Activated naive CD8-positive, alpha-beta T cell treated with anti-CD3 and anti-CD28 coated beads, Interleukin-2, amount 10 ng/mL, durations not matched to agents 7 days and 5 days (primary cell): ENCODE results near the gene ZIM2. TPM values are rescaled to one million over a fixed set of nuclear protein-coding genes. Genes with fewer than 3 reads are reported as not detected.
A peak's percentile ranks its signal among the peaks of the same experiment; 100 is the strongest.

Source experiments
- ATAC-seq: fragments of 150-1000 bp; cut with Tn5 transposase; one replicate; pipeline ENCODE4 v1.10.0; 2021; ENCODE audit warnings: low read depth, moderate library complexity
- POLR2A ChIA-PET: fragments of 350-600 bp; sonication (Branson Sonifier 250); formaldehyde crosslinking; loops from one replicate; lab custom pipeline; 2021; ENCODE audit warnings: antibody characterized with exemption; lab: Charles Lee
- DNase-seq: peaks from one replicate; pipeline ENCODE4 v3.0.0; 2021
- H3K27ac Mint-ChIP-seq: one replicate; pipeline ENCODE4 v1.8.0; 2022; ENCODE audit warnings: mild to moderate bottlenecking, mixed read lengths
- H3K27me3 Mint-ChIP-seq: one replicate; pipeline ENCODE4 v1.8.0; 2022; ENCODE audit warnings: mild to moderate bottlenecking, moderate library complexity, mixed read lengths
- H3K36me3 Mint-ChIP-seq: one replicate; pipeline ENCODE4 v1.8.0; 2021; ENCODE audit warnings: mild to moderate bottlenecking, mixed read lengths
- H3K4me1 Mint-ChIP-seq: one replicate; pipeline ENCODE4 v1.8.0; 2021; ENCODE audit warnings: mixed read lengths
- H3K4me3 Mint-ChIP-seq: one replicate; pipeline ENCODE4 v1.8.0; 2022; ENCODE audit warnings: mild to moderate bottlenecking, moderate library complexity, mixed read lengths
- H3K9me3 Mint-ChIP-seq: one replicate; pipeline ENCODE4 v1.8.0; 2021; ENCODE audit warnings: mixed read lengths
- total RNA-seq, 2 experiments: library from RNA; stranded (reverse); gene quantifications; one replicate each; pipeline ENCODE4 v1.2.3, GENCODE V29; 2021

The ZIM2 gene
- total RNA-seq, 2 experiments from 2014 or later = not detected

GRCh38 chr19:56835401-56835800, 5.1 kb downstream of the ZIM2 start:
- Mint-ChIP-seq H3K9me3 (peaks cover 35% of the 10 kb centered on the region), H3K27ac (peak overlapping the region; percentile 53), H3K27me3 (no peaks in the 10 kb centered on the region), H3K4me3 (no peak overlapping the region), H3K36me3 (peaks cover 4% of the 10 kb centered on the region), H3K4me1 (peaks cover 2% of the 10 kb centered on the region)
- POLR2A ChIA-PET = no interaction called here
- ATAC-seq (no peak), DNase-seq (no peak)

DNA sequence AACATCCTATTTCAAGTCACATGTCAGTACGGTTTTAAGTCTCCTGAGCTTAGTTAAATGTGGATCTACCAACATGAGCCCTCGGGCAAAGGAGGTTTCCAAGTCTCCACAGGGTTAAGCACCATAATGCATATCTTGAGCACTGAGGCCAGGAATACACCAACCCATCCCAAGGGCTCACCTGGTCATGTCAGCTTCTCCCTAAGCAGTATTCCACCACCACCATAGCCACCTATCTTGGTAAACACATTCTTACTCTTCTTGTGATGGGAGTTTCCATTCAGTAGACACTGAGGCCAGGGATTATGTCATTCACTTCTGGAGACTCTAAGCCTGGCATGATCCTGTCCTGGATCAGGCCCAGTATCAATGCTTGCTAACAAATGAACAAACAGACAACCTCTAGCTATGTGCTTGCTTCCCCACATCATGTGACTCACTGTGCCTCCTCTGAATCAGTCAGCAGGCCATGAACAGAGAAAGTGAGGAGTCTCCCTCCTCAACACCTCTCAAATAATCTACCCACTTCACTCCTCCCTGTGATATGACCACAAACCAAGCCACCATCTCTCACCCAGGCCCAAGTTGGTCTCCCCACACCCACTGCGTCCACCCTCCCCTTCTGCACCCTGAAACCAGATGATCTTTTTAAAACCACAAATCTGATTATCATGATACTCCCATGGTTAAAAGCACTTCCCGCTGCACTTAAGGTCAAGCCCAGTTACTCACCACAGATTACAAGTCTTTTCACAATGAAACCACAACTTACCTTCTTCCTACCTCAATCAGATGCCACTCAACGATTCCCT, 5.8 kb downstream of the ZIM2 start:
- H3K27me3 Mint-ChIP-seq = no peaks in the 10 kb centered on the region
- H3K36me3 Mint-ChIP-seq = peaks cover 4% of the 10 kb centered on the region
- H3K4me3 Mint-ChIP-seq = no peak overlapping the region
- DNase-seq (no peak), ATAC-seq (no peak)
- peaks cover 2% of the 10 kb centered on the region for H3K4me1 Mint-ChIP-seq
- peaks cover 37% of the 10 kb centered on the region for H3K9me3 Mint-ChIP-seq
- no peak overlapping the region for H3K27ac Mint-ChIP-seq
- POLR2A ChIA-PET = no interaction called here

- POLR2A ChIA-PET = no interaction called here
- H3K27me3 Mint-ChIP-seq = no peaks in the 10 kb centered on the region
- H3K4me1 Mint-ChIP-seq = no peaks in the 10 kb centered on the region
- no peak for ATAC-seq
- H3K36me3 Mint-ChIP-seq = peaks cover 6% of the 10 kb centered on the region
- peaks cover 37% of the 10 kb centered on the region for H3K9me3 Mint-ChIP-seq
- H3K27ac Mint-ChIP-seq = no peak overlapping the region
- no peak for DNase-seq
- no peak overlapping the region for H3K4me3 Mint-ChIP-seq
These were observed 8.1 kb downstream of the ZIM2 start for GRCh38 chr19:56832352-56832928.

DNA sequence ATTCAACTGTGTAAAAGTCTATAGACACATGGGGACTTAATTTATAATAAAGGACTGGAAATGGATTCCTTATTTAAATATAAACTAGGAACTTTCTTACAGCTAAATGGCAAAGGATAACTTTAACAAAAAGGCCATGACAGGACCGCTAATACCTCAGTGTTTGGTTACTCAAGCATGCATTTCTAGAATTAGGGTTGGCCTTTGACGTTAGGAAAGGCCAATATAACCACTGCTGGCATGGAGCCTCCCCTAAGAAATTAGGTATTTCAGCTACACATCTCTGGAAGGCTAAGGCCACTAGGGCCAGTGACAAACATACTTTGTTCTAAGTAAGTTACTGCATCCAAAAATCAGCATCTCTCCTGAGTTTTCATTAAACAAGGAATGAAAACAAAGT, 9.3 kb downstream of the ZIM2 start:
- Mint-ChIP-seq H3K4me1 (no peaks in the 10 kb centered on the region), H3K4me3 (no peak overlapping the region), H3K27ac (no peak overlapping the region), H3K27me3 (no peaks in the 10 kb centered on the region), H3K36me3 (peaks cover 2% of the 10 kb centered on the region), H3K9me3 (peaks cover 34% of the 10 kb centered on the region)
- no peak for ATAC-seq
- DNase-seq = no peak
- POLR2A ChIA-PET = no interaction called here

DNA sequence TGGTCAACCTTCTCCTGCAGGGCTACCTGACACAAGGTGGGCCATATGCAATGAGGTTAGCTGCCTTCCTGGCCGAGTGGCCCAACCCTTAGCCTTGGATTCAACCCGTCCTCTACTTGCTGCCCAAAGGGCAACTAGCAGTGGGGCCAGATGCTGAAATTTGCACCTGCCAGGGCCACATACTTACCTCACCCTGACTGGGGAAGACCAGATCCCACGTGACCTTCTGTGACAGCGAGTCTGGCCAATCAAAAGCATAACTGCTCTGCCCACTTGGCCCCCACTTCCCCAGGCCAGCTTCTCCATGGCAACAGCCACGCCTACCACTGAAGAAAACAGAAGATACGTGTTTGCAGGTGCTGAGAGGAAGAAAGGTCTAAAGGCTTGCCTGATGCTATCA, 10.9 kb downstream of the ZIM2 start:
- H3K9me3 Mint-ChIP-seq = peaks cover 28% of the 10 kb centered on the region
- POLR2A ChIA-PET = no interaction called here
- no peak for ATAC-seq

DNA sequence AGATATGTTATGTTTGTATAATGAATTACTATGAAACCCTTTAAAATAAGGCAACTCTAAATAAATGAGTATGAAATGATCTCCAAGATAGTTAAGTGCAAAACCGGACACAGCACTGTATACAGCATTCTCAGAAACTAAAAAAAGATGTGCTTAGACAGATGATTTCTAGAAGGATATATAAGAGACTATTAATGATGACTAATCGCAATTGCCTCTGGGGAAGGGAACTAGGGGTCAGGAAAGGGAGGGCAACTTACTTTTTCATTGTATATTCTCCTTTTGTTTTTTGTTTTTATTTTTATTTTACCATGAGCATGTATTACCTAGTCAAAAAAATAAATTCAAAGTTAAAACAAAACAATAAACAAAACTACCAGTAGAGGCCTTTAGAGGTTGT, 12.8 kb downstream of the ZIM2 start:
- H3K36me3 Mint-ChIP-seq = peaks cover 2% of the 10 kb centered on the region
- H3K4me1 Mint-ChIP-seq = no peaks in the 10 kb centered on the region
- H3K27ac Mint-ChIP-seq = no peak overlapping the region
- POLR2A ChIA-PET = no interaction called here
- no peak for ATAC-seq
- no peaks in the 10 kb centered on the region for H3K27me3 Mint-ChIP-seq
- DNase-seq = no peak
- no peak overlapping the region for H3K4me3 Mint-ChIP-seq
- peaks cover 24% of the 10 kb centered on the region for H3K9me3 Mint-ChIP-seq

More for the DNA sequence above, 10.9 kb downstream of the ZIM2 start:
- no peak for DNase-seq
- no peak overlapping the region for H3K27ac Mint-ChIP-seq
- H3K36me3 Mint-ChIP-seq = peaks cover 2% of the 10 kb centered on the region
- no peaks in the 10 kb centered on the region for H3K4me1 Mint-ChIP-seq
- no peaks in the 10 kb centered on the region for H3K27me3 Mint-ChIP-seq
- H3K4me3 Mint-ChIP-seq = no peak overlapping the region

DNA sequence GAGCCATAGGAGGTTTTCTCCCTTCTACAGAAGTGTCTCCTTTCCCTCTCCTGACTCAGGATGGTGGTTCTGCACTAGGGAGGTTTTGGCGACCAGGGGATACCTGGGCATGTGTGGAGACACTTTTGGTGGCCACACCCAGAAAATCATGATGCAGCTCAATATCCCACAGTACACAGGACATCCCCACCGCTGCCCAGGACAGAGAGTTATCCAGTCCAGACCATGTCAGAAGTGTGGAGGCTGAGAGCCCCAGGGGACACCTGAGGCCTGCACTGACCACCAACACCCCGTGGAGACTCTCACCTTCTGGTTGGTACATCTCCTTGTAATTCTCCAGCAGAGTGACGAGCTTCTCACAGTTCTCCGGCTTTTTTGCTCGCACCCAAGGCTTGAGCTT, 16.6 kb downstream of the ZIM2 start:
- ATAC-seq = no peak
- Mint-ChIP-seq H3K27me3 (no peaks in the 10 kb centered on the region), H3K4me3 (no peak overlapping the region), H3K36me3 (peaks cover 2% of the 10 kb centered on the region), H3K4me1 (no peaks in the 10 kb centered on the region), H3K9me3 (peaks cover 21% of the 10 kb centered on the region), H3K27ac (no peak overlapping the region)
- no peak for DNase-seq
- POLR2A ChIA-PET = no interaction called here

GRCh38 chr19:56823417-56823816, 17.1 kb downstream of the ZIM2 start:
- Mint-ChIP-seq H3K4me1 (no peaks in the 10 kb centered on the region), H3K27me3 (no peaks in the 10 kb centered on the region), H3K27ac (no peak overlapping the region), H3K4me3 (no peak overlapping the region), H3K36me3 (peaks cover 2% of the 10 kb centered on the region), H3K9me3 (peaks cover 24% of the 10 kb centered on the region)
- no peak for ATAC-seq
- DNase-seq = no peak
- POLR2A ChIA-PET = no interaction called here

GRCh38 chr19:56822755-56823154, 17.8 kb downstream of the ZIM2 start:
- Mint-ChIP-seq H3K36me3 (no peaks in the 10 kb centered on the region), H3K27me3 (no peaks in the 10 kb centered on the region)

GRCh38 chr19:56821675-56822074, 18.9 kb downstream of the ZIM2 start:
- POLR2A ChIA-PET = no interaction called here
- ATAC-seq (no peak), DNase-seq (no peak)
- H3K4me3 Mint-ChIP-seq = no peak overlapping the region
- H3K27me3 Mint-ChIP-seq = no peaks in the 10 kb centered on the region
- no peaks in the 10 kb centered on the region for H3K36me3 Mint-ChIP-seq
- no peaks in the 10 kb centered on the region for H3K4me1 Mint-ChIP-seq
- H3K27ac Mint-ChIP-seq = no peak overlapping the region
- peaks cover 26% of the 10 kb centered on the region for H3K9me3 Mint-ChIP-seq

More at GRCh38 chr19:56822755-56823154, 17.8 kb downstream of the ZIM2 start:
- ATAC-seq (no peak), DNase-seq (no peak)
- POLR2A ChIA-PET = no interaction called here
- Mint-ChIP-seq H3K27ac (no peak overlapping the region), H3K4me3 (no peak overlapping the region), H3K9me3 (peaks cover 24% of the 10 kb centered on the region), H3K4me1 (no peaks in the 10 kb centered on the region)

DNA sequence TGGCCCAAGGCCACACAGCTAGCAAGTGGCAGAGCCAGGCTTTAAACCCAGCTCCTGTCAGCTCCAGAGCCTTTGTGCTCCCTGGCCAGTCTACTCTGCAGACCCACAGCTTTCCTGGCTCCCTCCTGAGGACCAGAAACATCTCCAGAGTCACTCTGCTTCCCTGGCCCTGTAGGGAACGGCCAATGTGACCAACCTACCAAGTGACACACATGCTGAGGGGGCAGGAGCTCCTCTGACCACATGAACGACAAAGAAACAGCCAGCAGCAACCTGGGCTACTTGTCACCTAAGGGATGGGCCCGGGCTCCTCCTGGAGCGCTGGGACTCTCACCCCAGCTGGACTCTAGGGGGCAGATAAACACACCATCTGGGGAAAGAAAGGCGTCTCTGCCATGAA, 19.3 kb downstream of the ZIM2 start:
- Mint-ChIP-seq H3K27me3 (no peaks in the 10 kb centered on the region), H3K36me3 (no peaks in the 10 kb centered on the region), H3K27ac (no peak overlapping the region), H3K4me3 (no peak overlapping the region), H3K9me3 (peaks cover 27% of the 10 kb centered on the region), H3K4me1 (no peaks in the 10 kb centered on the region)
- DNase-seq (no peak), ATAC-seq (no peak)
- POLR2A ChIA-PET = no interaction called here

DNA sequence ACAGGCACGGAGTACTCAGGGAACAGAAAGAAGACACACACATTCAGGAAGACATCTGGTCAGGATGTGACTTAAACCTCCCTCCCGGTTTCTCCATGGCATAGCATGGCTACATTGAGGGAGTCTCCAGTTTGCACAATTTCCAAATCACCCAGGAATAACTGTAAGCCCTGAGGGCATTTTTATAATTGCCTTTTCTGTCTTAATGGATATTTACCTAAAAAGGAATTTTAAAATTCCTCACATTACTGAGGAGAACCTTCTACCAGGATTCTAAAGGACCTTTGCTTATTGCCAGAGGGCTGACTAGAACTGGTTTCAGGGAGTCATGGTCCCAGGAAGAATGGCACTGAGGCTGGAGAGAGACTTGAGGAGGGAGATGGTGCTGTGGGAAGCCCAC, 21.4 kb downstream of the ZIM2 start:
- DNase-seq (no peak), ATAC-seq (no peak)
- H3K9me3 Mint-ChIP-seq = peaks cover 27% of the 10 kb centered on the region
- POLR2A ChIA-PET = no interaction called here
- H3K4me1 Mint-ChIP-seq = no peaks in the 10 kb centered on the region
- no peaks in the 10 kb centered on the region for H3K36me3 Mint-ChIP-seq
- H3K27me3 Mint-ChIP-seq = no peaks in the 10 kb centered on the region
- H3K4me3 Mint-ChIP-seq = no peak overlapping the region
- H3K27ac Mint-ChIP-seq = no peak overlapping the region

- Mint-ChIP-seq H3K27me3 (no peaks in the 10 kb centered on the region), H3K36me3 (no peaks in the 10 kb centered on the region), H3K27ac (no peak overlapping the region), H3K9me3 (peaks cover 34% of the 10 kb centered on the region), H3K4me3 (no peak overlapping the region), H3K4me1 (no peaks in the 10 kb centered on the region)
- POLR2A ChIA-PET = no interaction called here
- no peak for ATAC-seq
- no peak for DNase-seq
These were observed 25.9 kb downstream of the ZIM2 start for GRCh38 chr19:56814656-56815055.

DNA sequence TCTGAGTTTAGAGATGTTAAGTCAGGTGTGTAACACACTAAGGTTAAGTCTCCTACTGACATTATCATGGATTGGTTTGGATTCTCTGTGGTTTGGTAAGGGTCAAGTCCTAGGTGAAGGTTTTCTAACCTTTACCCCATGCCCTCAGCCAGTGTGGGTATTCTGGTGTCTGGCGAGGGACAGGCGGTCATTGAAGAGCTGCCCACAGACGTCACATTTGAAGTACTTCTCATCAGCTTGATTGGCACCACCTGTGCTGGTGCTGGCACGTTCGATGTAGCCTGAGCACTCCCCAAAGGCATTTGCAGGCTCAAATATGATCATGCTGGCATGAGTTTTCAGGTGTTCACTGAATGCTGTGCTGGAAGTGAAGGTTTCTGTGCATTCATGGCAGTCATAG, 27.0 kb downstream of the ZIM2 start:
- Mint-ChIP-seq H3K27ac (no peak overlapping the region), H3K36me3 (no peaks in the 10 kb centered on the region), H3K27me3 (no peaks in the 10 kb centered on the region), H3K4me3 (no peak overlapping the region), H3K9me3 (peaks cover 31% of the 10 kb centered on the region), H3K4me1 (no peaks in the 10 kb centered on the region)
- POLR2A ChIA-PET = no interaction called here
- DNase-seq = no peak
- no peak for ATAC-seq
